Fibroblast of pulmonary artery (primary cell): Measurements from ENCODE around the gene RPL13A.

Experiments
- DNase-seq: peaks from one replicate; pipeline ENCODE4 v3.0.0-alpha.2; 2010; ENCODE audit warnings: low read depth
- H3K4me3 ChIP-seq: replicated peaks from 2 replicates; pipeline ENCODE4 v1.5.1; 2011; ENCODE audit warnings: low read depth, mild to moderate bottlenecking, control low read depth, low read length, moderate library complexity
- TF ChIP-seq, protein P1 (sequence below): IDR thresholded peaks from 2 replicates; pipeline ENCODE4 v1.5.1; 2011; ENCODE audit warnings: mild to moderate bottlenecking, control low read depth, low read length, inconsistent platforms; ENCODE audit errors: missing control alignments

The RPL13A gene

GRCh38 chr19:49474542-49474924 is 12.9 kb upstream of the RPL13A start:
- peak overlapping the region; percentile 71 for H3K4me3 ChIP-seq
- no peak for DNase-seq
- TF ChIP-seq, protein P1, sequence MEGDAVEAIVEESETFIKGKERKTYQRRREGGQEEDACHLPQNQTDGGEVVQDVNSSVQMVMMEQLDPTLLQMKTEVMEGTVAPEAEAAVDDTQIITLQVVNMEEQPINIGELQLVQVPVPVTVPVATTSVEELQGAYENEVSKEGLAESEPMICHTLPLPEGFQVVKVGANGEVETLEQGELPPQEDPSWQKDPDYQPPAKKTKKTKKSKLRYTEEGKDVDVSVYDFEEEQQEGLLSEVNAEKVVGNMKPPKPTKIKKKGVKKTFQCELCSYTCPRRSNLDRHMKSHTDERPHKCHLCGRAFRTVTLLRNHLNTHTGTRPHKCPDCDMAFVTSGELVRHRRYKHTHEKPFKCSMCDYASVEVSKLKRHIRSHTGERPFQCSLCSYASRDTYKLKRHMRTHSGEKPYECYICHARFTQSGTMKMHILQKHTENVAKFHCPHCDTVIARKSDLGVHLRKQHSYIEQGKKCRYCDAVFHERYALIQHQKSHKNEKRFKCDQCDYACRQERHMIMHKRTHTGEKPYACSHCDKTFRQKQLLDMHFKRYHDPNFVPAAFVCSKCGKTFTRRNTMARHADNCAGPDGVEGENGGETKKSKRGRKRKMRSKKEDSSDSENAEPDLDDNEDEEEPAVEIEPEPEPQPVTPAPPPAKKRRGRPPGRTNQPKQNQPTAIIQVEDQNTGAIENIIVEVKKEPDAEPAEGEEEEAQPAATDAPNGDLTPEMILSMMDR = no peak

DNA sequence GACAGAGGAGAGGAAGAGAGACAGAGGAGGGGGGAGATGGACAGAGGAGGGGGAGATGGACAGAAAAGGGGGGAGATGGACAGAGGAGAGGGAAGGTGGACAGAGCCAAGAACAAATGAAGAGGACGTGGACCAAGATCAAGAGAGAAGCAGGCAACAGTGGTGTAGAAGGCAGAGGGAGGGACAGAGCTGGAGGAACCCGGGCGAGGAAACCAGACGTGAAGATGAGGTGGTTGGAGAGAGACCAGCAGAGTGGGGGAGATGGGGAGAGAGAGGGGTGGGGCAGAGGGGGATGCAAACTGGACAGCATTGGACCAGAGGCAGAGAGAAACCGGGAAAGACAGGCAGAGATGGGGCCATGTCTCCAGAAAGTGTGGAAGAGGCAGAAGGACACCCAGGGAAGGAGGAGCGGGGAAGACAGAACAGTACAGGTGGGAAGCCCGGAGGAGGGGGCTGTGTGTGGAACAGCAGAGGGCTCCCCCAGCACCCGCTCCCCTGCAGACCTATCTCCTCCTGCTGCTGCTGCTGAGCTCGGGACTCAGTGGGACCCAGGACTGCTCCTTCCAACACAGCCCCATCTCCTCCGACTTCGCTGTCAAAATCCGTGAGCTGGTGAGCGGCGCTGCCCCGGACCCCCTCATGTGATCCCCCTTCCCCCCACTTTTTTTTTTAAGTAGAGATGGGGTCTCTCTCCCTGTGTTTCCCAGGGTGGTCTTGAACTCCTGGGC is 12.1 kb upstream of the RPL13A start:
- no peak overlapping the region for H3K4me3 ChIP-seq
- TF ChIP-seq, protein P1 = no peak
- no peak for DNase-seq

GRCh38 chr19:49475995-49476880 is 11.2 kb upstream of the RPL13A start:
- peak; percentile 48 for DNase-seq
- H3K4me3 ChIP-seq = no peak overlapping the region
- TF ChIP-seq, protein P1 = peak; percentile 57

DNA sequence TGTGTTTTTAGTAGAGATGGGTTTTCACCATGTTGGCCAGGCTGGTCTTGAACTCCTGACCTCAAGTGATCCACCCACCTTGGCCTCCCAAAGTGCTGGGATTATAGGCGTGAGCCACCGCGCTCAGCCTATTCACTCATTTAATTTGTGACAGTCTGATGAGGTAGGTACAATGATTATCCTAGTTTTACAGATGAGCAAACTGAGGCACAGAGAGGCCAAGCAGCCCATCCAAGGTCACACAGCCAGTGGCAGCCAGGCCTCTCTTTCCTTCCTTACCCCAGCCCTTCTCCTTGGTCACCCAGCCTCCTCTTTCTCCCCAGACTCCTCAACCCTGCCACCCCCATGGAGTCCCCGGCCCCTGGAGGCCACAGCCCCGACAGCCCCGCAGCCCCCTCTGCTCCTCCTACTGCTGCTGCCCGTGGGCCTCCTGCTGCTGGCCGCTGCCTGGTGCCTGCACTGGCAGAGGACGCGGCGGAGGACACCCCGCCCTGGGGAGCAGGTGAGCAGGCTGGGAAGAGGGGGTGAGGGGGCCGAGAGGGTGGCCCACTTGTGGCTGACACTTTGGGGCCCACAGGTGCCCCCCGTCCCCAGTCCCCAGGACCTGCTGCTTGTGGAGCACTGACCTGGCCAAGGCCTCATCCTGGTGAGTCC is 7.3 kb upstream of the RPL13A start:
- no peak overlapping the region for H3K4me3 ChIP-seq
- TF ChIP-seq, protein P1 = no peak
- DNase-seq = no peak

- no peak overlapping the region for H3K4me3 ChIP-seq
- no peak for DNase-seq
- TF ChIP-seq, protein P1 = no peak
Observed at GRCh38 chr19:49481020-49481683, 6.3 kb upstream of the RPL13A start.

- DNase-seq = no peak
- no peak overlapping the region for H3K4me3 ChIP-seq
- TF ChIP-seq, protein P1 = no peak
Observed at GRCh38 chr19:49486232-49486631, 1.2 kb upstream of the RPL13A start.
